Colonic mucosa (tissue), 4 donors: Measurements from ENCODE around the gene ANK2. TPM values are rescaled to one million over a fixed set of nuclear protein-coding genes. Genes with fewer than 3 reads are reported as not detected.

Source experiments
- DNase-seq: peaks from one replicate; pipeline ENCODE4 v3.0.0-alpha.2; 2020
- H3K27ac ChIP-seq: fragments of 200-600 bp; one replicate; pipeline ENCODE4 v1.8.0; 2021
- H3K27me3 ChIP-seq: fragments of 200-600 bp; one replicate; pipeline ENCODE4 v1.8.0; 2021
- H3K36me3 ChIP-seq: fragments of 200-600 bp; one replicate; pipeline ENCODE4 v1.8.0; 2021
- H3K4me1 ChIP-seq: fragments of 200-600 bp; one replicate; pipeline ENCODE4 v1.8.0; 2021; ENCODE audit warnings: mild to moderate bottlenecking
- H3K4me3 ChIP-seq: fragments of 200-600 bp; one replicate; pipeline ENCODE4 v1.8.0; 2021
- H3K9ac ChIP-seq, 2 donors: one replicate each; pipeline ENCODE4 v1.7.0; 2013; ENCODE audit warnings: control low read depth in 2 of 2, low read depth in 2 of 2, low read length in 2 of 2
- H3K9me3 ChIP-seq: fragments of 200-600 bp; one replicate; pipeline ENCODE4 v1.8.0; 2021
- intact Hi-C: fragments of 100-400 bp; cut with DNase I; formaldehyde crosslinking; loops from one replicate; pipeline ENCODE4 v1.14.1; 2022
- total RNA-seq, 2 donors: library from RNA; stranded (reverse); fragmentation: NEBNext Ultra II Directional in 1 of 2; extraction: Animal tissue kit (Norgen Biotek cat#: 25700) in 1 of 2; gene quantifications; one replicate each; pipeline ENCODE4 v1.2.1, GENCODE V29; 2021
- TF ChIP-seq, protein P1 (sequence below): fragments of 200-600 bp; IDR thresholded peaks from one replicate; pipeline ENCODE4 v1.8.0; 2022; ENCODE audit warnings: antibody characterized with exemption, mild to moderate bottlenecking
- donor health status: healthy.
- donor health status: DM: no; HTN: no; CAD: no.
- donor health status: DM: no; HTN: no; CAD: no.

Gene ANK2
- total RNA-seq, 2 donors from 2014 or later, result 4.6 to 20.7 TPM

DNA sequence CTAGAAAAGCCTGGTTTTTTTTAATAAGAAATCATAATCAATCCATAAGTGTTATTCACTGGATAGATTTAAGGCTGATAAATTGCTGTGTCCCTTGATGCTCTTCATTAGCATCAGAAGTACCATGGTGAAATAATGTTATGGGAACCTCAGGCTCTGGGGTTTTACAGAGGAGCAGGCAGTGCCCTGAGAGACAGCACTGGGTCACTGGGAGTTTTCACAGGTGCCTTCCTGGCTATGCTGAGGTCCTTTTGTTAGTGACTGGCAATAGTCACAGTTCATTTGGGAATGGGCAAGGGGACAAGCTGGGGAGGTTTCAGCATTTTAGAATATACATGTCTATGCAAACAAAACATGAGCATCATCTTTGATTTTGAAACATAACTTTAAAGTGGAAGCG, 38.6 kb downstream of the ANK2 start:
- Histone ChIP-seq H3K27me3 (no peaks in the 10 kb centered on the region), H3K4me1 (no peaks in the 10 kb centered on the region), H3K27ac (no peak overlapping the region), H3K36me3 (no peaks in the 10 kb centered on the region), H3K4me3 (no peak overlapping the region), H3K9me3 (no peaks in the 10 kb centered on the region), H3K9ac (no peak overlapping the region)
- TF ChIP-seq, protein P1, sequence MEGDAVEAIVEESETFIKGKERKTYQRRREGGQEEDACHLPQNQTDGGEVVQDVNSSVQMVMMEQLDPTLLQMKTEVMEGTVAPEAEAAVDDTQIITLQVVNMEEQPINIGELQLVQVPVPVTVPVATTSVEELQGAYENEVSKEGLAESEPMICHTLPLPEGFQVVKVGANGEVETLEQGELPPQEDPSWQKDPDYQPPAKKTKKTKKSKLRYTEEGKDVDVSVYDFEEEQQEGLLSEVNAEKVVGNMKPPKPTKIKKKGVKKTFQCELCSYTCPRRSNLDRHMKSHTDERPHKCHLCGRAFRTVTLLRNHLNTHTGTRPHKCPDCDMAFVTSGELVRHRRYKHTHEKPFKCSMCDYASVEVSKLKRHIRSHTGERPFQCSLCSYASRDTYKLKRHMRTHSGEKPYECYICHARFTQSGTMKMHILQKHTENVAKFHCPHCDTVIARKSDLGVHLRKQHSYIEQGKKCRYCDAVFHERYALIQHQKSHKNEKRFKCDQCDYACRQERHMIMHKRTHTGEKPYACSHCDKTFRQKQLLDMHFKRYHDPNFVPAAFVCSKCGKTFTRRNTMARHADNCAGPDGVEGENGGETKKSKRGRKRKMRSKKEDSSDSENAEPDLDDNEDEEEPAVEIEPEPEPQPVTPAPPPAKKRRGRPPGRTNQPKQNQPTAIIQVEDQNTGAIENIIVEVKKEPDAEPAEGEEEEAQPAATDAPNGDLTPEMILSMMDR, result no peak
- intact Hi-C loops, result no loop called here
- DNase-seq, result no peak

DNA sequence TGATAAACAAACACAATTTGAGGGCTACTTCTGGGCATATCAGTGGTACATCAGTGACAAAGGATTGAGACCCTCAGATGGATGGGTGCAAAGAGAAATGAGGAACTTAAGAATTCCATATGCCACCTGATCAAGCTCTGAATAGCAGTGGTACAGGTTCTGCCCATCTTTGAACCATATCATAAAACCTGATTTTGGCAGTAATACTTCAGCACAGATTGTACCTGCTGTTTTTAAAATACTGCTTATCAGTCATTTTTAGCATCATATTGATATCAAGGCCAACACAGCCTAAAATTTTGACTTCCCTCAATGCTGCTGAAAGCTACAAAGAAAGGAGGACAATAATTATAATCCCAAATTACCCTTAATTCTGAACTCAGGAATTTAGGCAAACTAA, 41.5 kb downstream of the ANK2 start:
- TF ChIP-seq, protein P1, result no peak

DNA sequence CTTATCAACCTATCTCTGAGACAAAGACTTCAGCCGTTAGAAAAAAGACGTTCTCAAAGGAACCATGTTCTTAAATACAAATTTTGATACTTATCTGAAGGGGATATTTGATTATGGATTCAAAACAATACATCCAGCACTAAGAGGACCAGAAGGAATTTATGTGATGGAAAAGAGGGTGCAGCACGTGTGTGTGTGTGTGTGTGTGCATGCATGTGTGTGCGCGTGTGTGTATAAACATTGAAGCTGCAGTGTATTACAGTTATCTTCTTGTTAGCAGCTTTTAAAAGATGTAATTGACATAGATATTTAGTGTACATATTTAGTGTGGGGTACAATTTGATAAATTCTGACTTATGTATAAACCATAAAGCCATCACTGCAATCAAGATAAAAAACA, 44.9 kb downstream of the ANK2 start:
- no peaks in the 10 kb centered on the region for H3K27me3 ChIP-seq
- H3K27ac ChIP-seq, result no peak overlapping the region
- intact Hi-C loops, result no loop called here
- H3K4me1 ChIP-seq, result no peaks in the 10 kb centered on the region
- no peaks in the 10 kb centered on the region for H3K36me3 ChIP-seq
- TF ChIP-seq, protein P1, result no peak
- no peak for DNase-seq
- H3K9ac ChIP-seq, result no peak overlapping the region
- H3K4me3 ChIP-seq, result no peak overlapping the region
- no peaks in the 10 kb centered on the region for H3K9me3 ChIP-seq

More for the DNA sequence above, 41.5 kb downstream of the ANK2 start:
- no peak for DNase-seq
- Histone ChIP-seq H3K9me3 (no peaks in the 10 kb centered on the region), H3K27me3 (no peaks in the 10 kb centered on the region), H3K36me3 (no peaks in the 10 kb centered on the region), H3K4me1 (no peaks in the 10 kb centered on the region), H3K4me3 (no peak overlapping the region), H3K27ac (no peak overlapping the region), H3K9ac (no peak overlapping the region)
- intact Hi-C loops, result no loop called here

- Histone ChIP-seq H3K4me1 (no peaks in the 10 kb centered on the region), H3K4me3 (no peak overlapping the region), H3K36me3 (no peaks in the 10 kb centered on the region), H3K9ac (no peak overlapping the region), H3K27ac (no peak overlapping the region), H3K9me3 (no peaks in the 10 kb centered on the region), H3K27me3 (no peaks in the 10 kb centered on the region)
- TF ChIP-seq, protein P1, result no peak
- DNase-seq, result no peak
- intact Hi-C loops, result no loop called here
Measured at GRCh38 chr4:113094802-113095201, 45.3 kb downstream of the ANK2 start.

GRCh38 chr4:113101669-113102068, 52.2 kb downstream of the ANK2 start:
- H3K36me3 ChIP-seq, result no peaks in the 10 kb centered on the region
- no peaks in the 10 kb centered on the region for H3K27me3 ChIP-seq
- no peak overlapping the region for H3K4me3 ChIP-seq
- no peaks in the 10 kb centered on the region for H3K4me1 ChIP-seq
- TF ChIP-seq, protein P1, result no peak
- no peak overlapping the region for H3K9ac ChIP-seq
- intact Hi-C loops, result no loop called here
- H3K9me3 ChIP-seq, result no peaks in the 10 kb centered on the region
- H3K27ac ChIP-seq, result no peak overlapping the region
- no peak for DNase-seq

GRCh38 chr4:113103556-113103955, 54.1 kb downstream of the ANK2 start:
- H3K27ac ChIP-seq, result no peak overlapping the region
- intact Hi-C loops, result no loop called here
- no peak overlapping the region for H3K4me3 ChIP-seq
- H3K4me1 ChIP-seq, result no peaks in the 10 kb centered on the region
- no peak for DNase-seq
- no peaks in the 10 kb centered on the region for H3K36me3 ChIP-seq
- TF ChIP-seq, protein P1, result no peak
- H3K27me3 ChIP-seq, result no peaks in the 10 kb centered on the region
- no peaks in the 10 kb centered on the region for H3K9me3 ChIP-seq
- H3K9ac ChIP-seq, result no peak overlapping the region
